GM23338 (cell line): ENCODE measurements around the gene JAZF1. TPM values are rescaled to one million over a fixed set of nuclear protein-coding genes. Genes with fewer than 3 reads are reported as not detected.

Experiments used
- ATAC-seq: fragments of 200-7000 bp; cut with Tn5 transposase; 3 replicates; pipeline ENCODE4 v1.9.1; 2020
- DNase-seq: peaks from one replicate; pipeline ENCODE4 v3.0.0-alpha.2; 2015; ENCODE audit warnings: low spot score
- H2AFZ ChIP-seq: fragments of 200-600 bp; sonication (generic); 2 replicates; pipeline ENCODE4 v1.8.0; 2016; ENCODE audit warnings: antibody characterized with exemption, mild to moderate bottlenecking, moderate library complexity
- H3F3A ChIP-seq: fragments of 200-600 bp; sonication (generic); replicated peaks from 2 replicates; pipeline ENCODE4 v1.8.0; 2017; ENCODE audit warnings: antibody characterized with exemption, mixed run types, low read depth
- H3K27ac ChIP-seq: fragments of 200-600 bp; sonication (generic); 2 replicates; pipeline ENCODE4 v1.6.1; 2016; ENCODE audit warnings: low read depth
- H3K27me3 ChIP-seq: fragments of 200-600 bp; sonication (generic); 2 replicates; pipeline ENCODE4 v1.8.0; 2016; ENCODE audit warnings: mild to moderate bottlenecking, mixed run types, moderate library complexity; ENCODE audit not compliant: insufficient read depth
- H3K36me3 ChIP-seq: fragments of 200-600 bp; sonication (generic); 2 replicates; pipeline ENCODE4 v1.8.0; 2016; ENCODE audit warnings: mild to moderate bottlenecking; ENCODE audit not compliant: insufficient read depth
- H3K4me1 ChIP-seq: fragments of 200-600 bp; sonication (generic); 2 replicates; pipeline ENCODE4 v1.8.0; 2016; ENCODE audit warnings: mild to moderate bottlenecking, moderate library complexity; ENCODE audit not compliant: insufficient read depth
- H3K4me2 ChIP-seq: fragments of 200-600 bp; sonication (generic); 2 replicates; pipeline ENCODE4 v1.7.1; 2017; ENCODE audit warnings: mixed run types
- H3K4me3 ChIP-seq: fragments of 200-600 bp; sonication (generic); 2 replicates; pipeline ENCODE4 v1.6.1; 2016; ENCODE audit warnings: mixed run types
- H3K79me2 ChIP-seq: fragments of 200-600 bp; sonication (generic); replicated peaks from 2 replicates; pipeline ENCODE4 v1.8.0; 2017; ENCODE audit warnings: mild to moderate bottlenecking; ENCODE audit not compliant: insufficient read depth
- H3K9me2 ChIP-seq: fragments of 200-600 bp; sonication (generic); 2 replicates; pipeline ENCODE4 v1.8.0; 2017; ENCODE audit not compliant: insufficient read depth
- H4K20me1 ChIP-seq: fragments of 200-600 bp; sonication (generic); replicated peaks from 2 replicates; pipeline ENCODE4 v1.8.0; 2017; ENCODE audit warnings: mild to moderate bottlenecking; ENCODE audit not compliant: insufficient read depth
- H3K27ac Mint-ChIP-seq: 2 replicates; pipeline ENCODE4 v1.8.0; 2020; ENCODE audit warnings: inconsistent platforms, mild to moderate bottlenecking, moderate library complexity, mixed read lengths
- H3K27me3 Mint-ChIP-seq: 3 replicates; pipeline ENCODE4 v1.8.0; 2022; ENCODE audit warnings: low read depth, mild to moderate bottlenecking, moderate library complexity, mixed read lengths, inconsistent platforms; ENCODE audit not compliant: insufficient read depth, poor library complexity
- H3K36me3 Mint-ChIP-seq: 3 replicates; pipeline ENCODE4 v1.8.0; 2021; ENCODE audit warnings: low read depth, mild to moderate bottlenecking, inconsistent platforms, moderate library complexity, mixed read lengths
- H3K4me1 Mint-ChIP-seq: 3 replicates; pipeline ENCODE4 v1.8.0; 2020; ENCODE audit warnings: mild to moderate bottlenecking, inconsistent platforms, mixed read lengths
- H3K4me3 Mint-ChIP-seq: 3 replicates; pipeline ENCODE4 v1.8.0; 2021; ENCODE audit warnings: moderate library complexity, mild to moderate bottlenecking, inconsistent platforms, mixed read lengths
- H3K9me3 Mint-ChIP-seq: 3 replicates; pipeline ENCODE4 v1.8.0; 2020; ENCODE audit warnings: moderate library complexity, mild to moderate bottlenecking, inconsistent platforms, mixed read lengths
- CREB1 ChIP-seq: fragments of 250-450 bp; sonication (Bioruptor Pico); IDR thresholded peaks from 2 replicates; pipeline ENCODE4 v1.5.0; 2020; ENCODE audit warnings: low read depth, mild to moderate bottlenecking, moderate library complexity
- JUNB ChIP-seq: IDR thresholded peaks from one replicate; pipeline ENCODE4 v1.6.1; 2016; ENCODE audit warnings: antibody characterized with exemption; ENCODE audit not compliant: unreplicated experiment
- STAT1 ChIP-seq: IDR thresholded peaks from one replicate; pipeline ENCODE4 v1.6.1; 2016; ENCODE audit warnings: antibody characterized with exemption; ENCODE audit not compliant: unreplicated experiment
- ZNF331 ChIP-seq: fragments of 250-450 bp; sonication (Bioruptor Pico); IDR thresholded peaks from 2 replicates; pipeline ENCODE4 v1.5.0; 2020; ENCODE audit warnings: low read depth, mild to moderate bottlenecking, moderate library complexity
- polyA plus RNA-seq: library from polyadenylated mRNA; unstranded; fragments of >200 nt; fragmentation: Nextera tagmentation; extraction: Ambion mirVana; gene quantifications from 2 replicates; pipeline ENCODE4 v1.2.1, GENCODE V29; 2016
- total RNA-seq: library from RNA; depleted of rRNA; stranded (reverse); fragments of >200 nt; shearing (Covaris generic); gene quantifications from 2 replicates; pipeline ENCODE4 v1.2.3, GENCODE V29; 2014
- TF ChIP-seq, protein P1 (sequence below): fragments of 250-450 bp; sonication (Bioruptor Pico); IDR thresholded peaks from 2 replicates; pipeline ENCODE4 v1.5.0; 2020; ENCODE audit warnings: mild to moderate bottlenecking, moderate library complexity
- TF ChIP-seq, protein P2 (sequence below), 2 experiments: fragments of 200-600 bp in 1 of 2; sonication (generic) in 1 of 2; conservative IDR thresholded peaks; 2 replicates each; pipeline versions ENCODE4 v1.5.1 to v1.6.1; 2016 to 2017; ENCODE audit warnings: antibody characterized with exemption in 2 of 2, low read depth in 2 of 2, mild to moderate bottlenecking in 2 of 2, moderate library complexity in 1 of 2

JAZF1 gene
- total and polyA plus RNA-seq, 2 experiments from 2014 or later = 12.2 to 22.2 TPM

DNA sequence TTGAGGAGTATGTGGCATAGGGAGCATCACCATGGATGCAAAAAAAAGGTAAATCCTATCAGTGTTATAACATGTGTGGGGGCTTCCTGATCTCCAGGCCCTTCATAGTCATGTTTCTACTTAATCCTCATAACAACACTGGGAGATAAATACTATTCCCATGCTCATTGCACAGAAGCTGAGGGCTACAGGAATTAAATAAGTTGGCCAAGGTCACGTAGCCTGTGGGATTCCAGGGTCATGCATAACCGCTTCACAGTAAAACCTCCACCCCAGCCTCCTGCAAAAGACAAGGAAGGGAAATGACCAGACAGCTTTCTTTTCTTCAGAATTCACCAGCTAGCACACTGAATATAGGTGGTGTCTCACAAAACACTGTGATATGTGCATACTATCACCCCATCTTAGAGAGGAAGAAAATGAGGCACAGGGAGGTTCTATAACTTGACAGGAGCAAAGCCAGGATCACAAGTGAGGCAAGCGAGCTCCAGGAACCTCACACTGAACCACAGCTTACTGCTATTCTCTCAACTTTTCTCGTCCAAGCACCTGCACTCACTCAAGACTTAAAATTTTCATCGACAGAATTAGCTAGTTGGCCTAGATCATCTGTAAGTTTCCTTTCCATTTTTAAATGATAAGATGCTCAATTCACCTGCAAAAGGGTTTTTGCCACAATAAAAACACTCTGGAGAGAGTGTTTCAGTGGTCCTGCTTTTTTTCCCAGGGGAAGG is 13.4 kb downstream of the JAZF1 start:
- no peaks in the 10 kb centered on the region for H3K36me3 ChIP-seq
- H4K20me1 ChIP-seq = no peaks in the 10 kb centered on the region
- no peak overlapping the region for H3K4me3 ChIP-seq
- no peak for ATAC-seq
- H3K27me3 Mint-ChIP-seq = no peaks in the 10 kb centered on the region
- no peaks in the 10 kb centered on the region for H3F3A ChIP-seq
- H3K4me1 Mint-ChIP-seq = peaks cover 38% of the 10 kb centered on the region
- H3K27ac ChIP-seq = no peak overlapping the region; the same call in 1 of the 2 replicates
- DNase-seq = no peak
- no peak overlapping the region for H3K27ac Mint-ChIP-seq
- H3K9me2 ChIP-seq = no peaks in the 10 kb centered on the region
- H3K36me3 Mint-ChIP-seq = no peaks in the 10 kb centered on the region
- peaks cover 85% of the 10 kb centered on the region for H3K79me2 ChIP-seq
- H3K27me3 ChIP-seq = no peaks in the 10 kb centered on the region
- no peak overlapping the region for H3K4me2 ChIP-seq
- no peak overlapping the region for H2AFZ ChIP-seq
- peaks cover 40% of the 10 kb centered on the region for H3K4me1 ChIP-seq
- no peaks in the 10 kb centered on the region for H3K9me3 Mint-ChIP-seq
- H3K4me3 Mint-ChIP-seq = no peak overlapping the region
- TF ChIP-seq, protein P1, sequence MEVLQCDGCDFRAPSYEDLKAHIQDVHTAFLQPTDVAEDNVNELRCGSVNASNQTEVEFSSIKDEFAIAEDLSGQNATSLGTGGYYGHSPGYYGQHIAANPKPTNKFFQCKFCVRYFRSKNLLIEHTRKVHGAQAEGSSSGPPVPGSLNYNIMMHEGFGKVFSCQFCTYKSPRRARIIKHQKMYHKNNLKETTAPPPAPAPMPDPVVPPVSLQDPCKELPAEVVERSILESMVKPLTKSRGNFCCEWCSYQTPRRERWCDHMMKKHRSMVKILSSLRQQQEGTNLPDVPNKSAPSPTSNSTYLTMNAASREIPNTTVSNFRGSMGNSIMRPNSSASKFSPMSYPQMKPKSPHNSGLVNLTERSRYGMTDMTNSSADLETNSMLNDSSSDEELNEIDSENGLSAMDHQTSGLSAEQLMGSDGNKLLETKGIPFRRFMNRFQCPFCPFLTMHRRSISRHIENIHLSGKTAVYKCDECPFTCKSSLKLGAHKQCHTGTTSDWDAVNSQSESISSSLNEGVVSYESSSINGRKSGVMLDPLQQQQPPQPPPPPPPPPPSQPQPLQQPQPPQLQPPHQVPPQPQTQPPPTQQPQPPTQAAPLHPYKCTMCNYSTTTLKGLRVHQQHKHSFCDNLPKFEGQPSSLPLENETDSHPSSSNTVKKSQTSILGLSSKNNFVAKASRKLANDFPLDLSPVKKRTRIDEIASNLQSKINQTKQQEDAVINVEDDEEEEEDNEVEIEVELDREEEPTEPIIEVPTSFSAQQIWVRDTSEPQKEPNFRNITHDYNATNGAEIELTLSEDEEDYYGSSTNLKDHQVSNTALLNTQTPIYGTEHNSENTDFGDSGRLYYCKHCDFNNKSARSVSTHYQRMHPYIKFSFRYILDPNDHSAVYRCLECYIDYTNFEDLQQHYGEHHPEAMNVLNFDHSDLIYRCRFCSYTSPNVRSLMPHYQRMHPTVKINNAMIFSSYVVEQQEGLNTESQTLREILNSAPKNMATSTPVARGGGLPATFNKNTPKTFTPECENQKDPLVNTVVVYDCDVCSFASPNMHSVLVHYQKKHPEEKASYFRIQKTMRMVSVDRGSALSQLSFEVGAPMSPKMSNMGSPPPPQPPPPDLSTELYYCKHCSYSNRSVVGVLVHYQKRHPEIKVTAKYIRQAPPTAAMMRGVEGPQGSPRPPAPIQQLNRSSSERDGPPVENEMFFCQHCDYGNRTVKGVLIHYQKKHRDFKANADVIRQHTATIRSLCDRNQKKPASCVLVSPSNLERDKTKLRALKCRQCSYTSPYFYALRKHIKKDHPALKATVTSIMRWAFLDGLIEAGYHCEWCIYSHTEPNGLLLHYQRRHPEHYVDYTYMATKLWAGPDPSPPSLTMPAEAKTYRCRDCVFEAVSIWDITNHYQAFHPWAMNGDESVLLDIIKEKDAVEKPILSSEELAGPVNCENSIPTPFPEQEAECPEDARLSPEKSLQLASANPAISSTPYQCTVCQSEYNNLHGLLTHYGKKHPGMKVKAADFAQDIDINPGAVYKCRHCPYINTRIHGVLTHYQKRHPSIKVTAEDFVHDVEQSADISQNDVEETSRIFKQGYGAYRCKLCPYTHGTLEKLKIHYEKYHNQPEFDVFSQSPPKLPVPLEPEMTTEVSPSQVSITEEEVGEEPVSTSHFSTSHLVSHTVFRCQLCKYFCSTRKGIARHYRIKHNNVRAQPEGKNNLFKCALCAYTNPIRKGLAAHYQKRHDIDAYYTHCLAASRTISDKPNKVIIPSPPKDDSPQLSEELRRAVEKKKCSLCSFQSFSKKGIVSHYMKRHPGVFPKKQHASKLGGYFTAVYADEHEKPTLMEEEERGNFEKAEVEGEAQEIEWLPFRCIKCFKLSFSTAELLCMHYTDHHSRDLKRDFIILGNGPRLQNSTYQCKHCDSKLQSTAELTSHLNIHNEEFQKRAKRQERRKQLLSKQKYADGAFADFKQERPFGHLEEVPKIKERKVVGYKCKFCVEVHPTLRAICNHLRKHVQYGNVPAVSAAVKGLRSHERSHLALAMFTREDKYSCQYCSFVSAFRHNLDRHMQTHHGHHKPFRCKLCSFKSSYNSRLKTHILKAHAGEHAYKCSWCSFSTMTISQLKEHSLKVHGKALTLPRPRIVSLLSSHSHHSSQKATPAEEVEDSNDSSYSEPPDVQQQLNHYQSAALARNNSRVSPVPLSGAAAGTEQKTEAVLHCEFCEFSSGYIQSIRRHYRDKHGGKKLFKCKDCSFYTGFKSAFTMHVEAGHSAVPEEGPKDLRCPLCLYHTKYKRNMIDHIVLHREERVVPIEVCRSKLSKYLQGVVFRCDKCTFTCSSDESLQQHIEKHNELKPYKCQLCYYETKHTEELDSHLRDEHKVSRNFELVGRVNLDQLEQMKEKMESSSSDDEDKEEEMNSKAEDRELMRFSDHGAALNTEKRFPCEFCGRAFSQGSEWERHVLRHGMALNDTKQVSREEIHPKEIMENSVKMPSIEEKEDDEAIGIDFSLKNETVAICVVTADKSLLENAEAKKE = no peak
- TF ChIP-seq ZNF331 (no peak), CREB1 (no peak), STAT1 (no peak), JUNB (no peak)
- TF ChIP-seq, protein P2, sequence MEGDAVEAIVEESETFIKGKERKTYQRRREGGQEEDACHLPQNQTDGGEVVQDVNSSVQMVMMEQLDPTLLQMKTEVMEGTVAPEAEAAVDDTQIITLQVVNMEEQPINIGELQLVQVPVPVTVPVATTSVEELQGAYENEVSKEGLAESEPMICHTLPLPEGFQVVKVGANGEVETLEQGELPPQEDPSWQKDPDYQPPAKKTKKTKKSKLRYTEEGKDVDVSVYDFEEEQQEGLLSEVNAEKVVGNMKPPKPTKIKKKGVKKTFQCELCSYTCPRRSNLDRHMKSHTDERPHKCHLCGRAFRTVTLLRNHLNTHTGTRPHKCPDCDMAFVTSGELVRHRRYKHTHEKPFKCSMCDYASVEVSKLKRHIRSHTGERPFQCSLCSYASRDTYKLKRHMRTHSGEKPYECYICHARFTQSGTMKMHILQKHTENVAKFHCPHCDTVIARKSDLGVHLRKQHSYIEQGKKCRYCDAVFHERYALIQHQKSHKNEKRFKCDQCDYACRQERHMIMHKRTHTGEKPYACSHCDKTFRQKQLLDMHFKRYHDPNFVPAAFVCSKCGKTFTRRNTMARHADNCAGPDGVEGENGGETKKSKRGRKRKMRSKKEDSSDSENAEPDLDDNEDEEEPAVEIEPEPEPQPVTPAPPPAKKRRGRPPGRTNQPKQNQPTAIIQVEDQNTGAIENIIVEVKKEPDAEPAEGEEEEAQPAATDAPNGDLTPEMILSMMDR (conservative IDR thresholded peaks at IDR 0.05; ENCODE audit: low read depth in 2 of 2) = no peak
